ENCODE data around the gene YIF1A. TPM values are rescaled to one million over a fixed set of nuclear protein-coding genes. Genes with fewer than 3 reads are reported as not detected.

Gene YIF1A
- total RNA-seq, result 104 and 123 TPM in 2 replicates
- 271 and 383 TPM in 2 replicates for polyA plus RNA-seq
- polyA plus RNA-seq (2011; cell fraction: cytosol; rRNA removed), result 178 and 186 TPM in 2 replicates
- polyA plus RNA-seq (2011; cell fraction: nucleus; rRNA removed), result 117 and 128 TPM in 2 replicates
- polyA plus RNA-seq (2012), result 110 and 156 TPM in 2 replicates
- 163 and 172 TPM in 2 replicates for polyA minus RNA-seq
- polyA minus RNA-seq (2011; cell fraction: cytosol; rRNA and poly(A)+ RNA removed), result 190 TPM
- polyA minus RNA-seq (2011; cell fraction: nucleus; rRNA and poly(A)+ RNA removed), result 26.3 and 28.1 TPM in 2 replicates
- percentile 60 among the genes with signal in this experiment for Bru-seq, nascent RNA
- BruChase-seq, experiment 1, labeled RNA remaining after a 6-hour chase, result percentile 75 among the genes with signal in this experiment
- BruChase-seq, experiment 2, labeled RNA remaining after a 2-hour chase, result percentile 67 among the genes with signal in this experiment
- long read RNA-seq, transcript YIF1A-201 (7 exons, 943 nt), result minor isoform, 71 of 829 reads
- long read RNA-seq, transcript YIF1A-203 (8 exons, 1,124 nt), result major isoform, 649 of 829 reads
- long read RNA-seq, partial matches to known transcripts, result 31 of 829 reads
- long read RNA-seq, other reads (novel, unspliced or antisense), result 75 of 829 reads

GRCh38 chr11:66288671-66289547 lies at the start of gene YIF1A:
Gene YIF1A (minus strand): TSS chr11:66289143. CDS start chr11:66288985, 158 bp downstream.
- intact Hi-C loops (cut with micrococcal nuclease), result loop anchor here (1.0 kb wide), 3 partner anchors 22 to 132 kb away; partner anchors contain the start of gene NPAS4
- no TSS peak for BruUV-seq (replicated peaks)

More at GRCh38 chr11:66288671-66289547, at the start of gene YIF1A:
- Histone ChIP-seq H3K9me1 (replicated peaks; ENCODE audit: control insufficient read depth, extremely low read depth, insufficient read depth, low read length) (no peaks in the 10 kb centered on the region), H3K9ac (replicated peaks; ENCODE audit: extremely low read depth, insufficient read depth, low read length) (peak within 1 kb of the TSS; percentile 97), H3K4me3 (replicated peaks in 1 of 3; ENCODE audit: insufficient read depth in 1 of 3, low read depth in 1 of 3, low read length in 3 of 3) (peak within 1 kb of the TSS; percentile 73 to 94 (median 93)), H3K4me2 (ENCODE audit: insufficient read depth, low read length) (peak within 1 kb of the TSS; percentile 92), H3K36me3 (ENCODE audit: control insufficient read depth in 2 of 2, extremely low read depth in 1 of 2, insufficient read depth in 2 of 2, low read length in 2 of 2) (peaks cover 0 to 7% of the 10 kb centered on the region in 2 experiments), H4K20me1 (replicated peaks; ENCODE audit: control insufficient read depth, extremely low read depth, insufficient read depth, low read length) (no peaks in the 10 kb centered on the region), H3K9me3 (replicated peaks; ENCODE audit: control insufficient read depth, insufficient read depth, low read length) (no peaks in the 10 kb centered on the region), H3K79me2 (ENCODE audit: control insufficient read depth, insufficient read depth, low read length) (peaks cover 12% of the 10 kb centered on the region), H2AFZ (ENCODE audit: low read depth, low read length) (peak within 1 kb of the TSS; percentile 77), H3K27me3 (ENCODE audit: control insufficient read depth in 2 of 2, insufficient read depth in 2 of 2, low read length in 2 of 2) (peaks cover 19 to 20% of the 10 kb centered on the region in 2 experiments), H3K27ac (ENCODE audit: insufficient read depth, low read depth, low read length) (peak within 1 kb of the TSS; percentile 78), H3K4me1 (ENCODE audit: control insufficient read depth, extremely low read depth, insufficient read depth, low read length) (peaks cover 13% of the 10 kb centered on the region)
- FAIRE-seq (peak; percentile 99), DNase-seq (ENCODE audit: low read depth, low spot score) (peak; percentile 100)
- peak; percentile 88 for TF ChIP-seq POLR2AphosphoS5 (IDR thresholded peaks at IDR 0.05; ENCODE audit: insufficient read depth, low read depth, low read length)
- peak; percentile 88 for TF ChIP-seq POLR2A (IDR thresholded peaks at IDR 0.05; ENCODE audit: low read depth, low read length)
- no peak for TF ChIP-seq CTCF (IDR thresholded peaks at IDR 0.05; ENCODE audit: extremely low read depth in 1 of 2, insufficient read depth in 1 of 2, low read depth in 1 of 2, low read length in 2 of 2)
- TF ChIP-seq FOS (IDR thresholded peaks at IDR 0.05; ENCODE audit: borderline replicate concordance, insufficient read depth, low read length), result no peak
- no peak for TF ChIP-seq GATA2 (IDR thresholded peaks at IDR 0.05; ENCODE audit: insufficient read depth, insufficient read length, low read depth, low read length)
- TF ChIP-seq JUN (IDR thresholded peaks at IDR 0.05; ENCODE audit: borderline replicate concordance, insufficient read depth, insufficient read length, low read depth), result no peak
- TF ChIP-seq, protein P1, sequence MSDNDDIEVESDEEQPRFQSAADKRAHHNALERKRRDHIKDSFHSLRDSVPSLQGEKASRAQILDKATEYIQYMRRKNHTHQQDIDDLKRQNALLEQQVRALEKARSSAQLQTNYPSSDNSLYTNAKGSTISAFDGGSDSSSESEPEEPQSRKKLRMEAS (IDR thresholded peaks at IDR 0.05; ENCODE audit: insufficient read depth, insufficient read length), result no peak
- no peak for TF ChIP-seq MYC (IDR thresholded peaks at IDR 0.05; ENCODE audit: low read depth, low read length)
- TF ChIP-seq EZH2 (IDR thresholded peaks at IDR 0.05; ENCODE audit: borderline replicate concordance, low read depth, low read length, severe bottlenecking), result no peak
- ChIA-PET CTCF (interaction anchor here (0.8 to 1.4 kb wide), 6 partner anchors 9 to 67 kb away, joined by 3 to 7 read pairs (median 4); no protein-coding TSS in a partner anchor), POLR2A (interaction anchor here (0.8 to 1.4 kb wide), 5 partner anchors 21 to 1510 kb away, joined by 3 to 12 read pairs (median 6); partner anchors contain the start of genes RAB1B, RIN1 and SF1)
- dilution Hi-C loops (cut with MboI; ENCODE audit: extremely low pct_ligation_motif_present, low sequenced_read_pairs), result no loop called here
